GDM1 (cell line): Measurements from ENCODE around the gene SERPING1.

Experiments
- DNase-seq: peaks from one replicate; lab custom pipeline; 2025; lab: John Stamatoyannopoulos, UW

The SERPING1 gene

DNA sequence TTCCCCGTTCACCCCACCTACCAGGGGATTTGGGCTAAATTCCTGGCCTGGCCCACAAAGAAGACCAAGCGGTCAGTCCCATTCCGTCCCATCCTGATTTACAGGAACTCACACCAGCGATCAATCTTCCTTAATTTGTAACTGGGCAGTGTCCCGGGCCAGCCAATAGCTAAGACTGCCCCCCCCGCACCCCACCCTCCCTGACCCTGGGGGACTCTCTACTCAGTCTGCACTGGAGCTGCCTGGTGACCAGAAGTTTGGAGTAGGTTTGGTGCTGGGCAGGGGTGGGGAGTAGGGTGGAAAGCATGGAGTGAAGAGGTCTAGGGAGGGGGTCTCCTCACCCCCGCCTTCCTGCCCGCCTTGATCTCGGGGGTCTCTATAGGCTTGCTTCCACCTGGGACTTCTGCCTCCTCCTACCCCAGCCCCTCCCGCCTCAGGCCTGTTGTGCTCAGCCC, at the start of gene SERPING1:
Gene SERPING1 (plus strand): TSS at position 225 of the 455 bp plus-strand sequence. CDS start 586 bp downstream, outside the sequence.
- DNase-seq: no peak

DNA sequence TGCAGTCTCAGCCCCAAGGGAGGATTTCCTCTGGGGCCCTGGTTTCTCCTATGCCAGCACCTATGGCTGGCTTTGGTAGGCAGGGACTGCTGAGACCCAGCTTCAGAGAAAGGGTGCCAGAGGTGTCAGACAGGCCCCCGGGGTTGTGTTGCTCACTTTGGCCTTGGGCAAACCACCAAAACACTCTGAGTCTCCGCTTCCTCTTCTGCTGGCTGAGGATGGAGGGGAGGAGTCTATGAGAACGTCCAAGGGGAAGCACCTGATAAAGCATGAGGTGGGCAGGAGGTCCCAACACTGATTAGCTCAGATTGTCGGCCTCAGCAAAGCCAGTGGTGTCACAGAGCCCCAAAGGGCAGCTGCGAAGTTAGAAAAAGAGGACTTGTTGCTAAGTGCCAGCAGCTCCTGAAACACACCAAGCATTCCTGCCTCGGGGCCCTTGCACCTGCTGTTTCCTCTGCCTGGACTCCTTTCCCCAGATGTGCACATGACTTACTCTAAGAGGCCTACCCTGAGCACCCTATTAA, 49.6 kb upstream of the SERPING1 start:
- DNase-seq: no peak

DNA sequence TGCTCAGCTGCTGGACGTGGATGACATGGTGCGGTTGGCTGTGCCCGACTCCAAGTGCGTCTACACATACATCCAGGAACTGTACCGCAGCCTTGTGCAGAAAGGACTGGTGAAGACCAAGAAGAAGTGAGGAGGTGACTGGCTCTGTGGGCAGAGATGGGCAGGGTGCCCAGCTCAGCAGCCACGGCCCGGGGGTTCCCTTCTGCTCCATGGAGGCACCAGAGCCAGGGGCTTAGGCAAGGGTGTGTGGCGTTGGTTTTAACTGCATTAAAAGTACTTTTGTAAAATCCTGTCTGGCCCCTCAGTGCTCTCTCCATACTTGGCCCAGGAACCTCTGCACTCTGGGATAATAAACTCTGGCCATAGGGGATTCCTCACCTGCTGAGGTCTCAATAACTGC, 47.5 kb upstream of the SERPING1 start:
- DNase-seq: no peak

DNA sequence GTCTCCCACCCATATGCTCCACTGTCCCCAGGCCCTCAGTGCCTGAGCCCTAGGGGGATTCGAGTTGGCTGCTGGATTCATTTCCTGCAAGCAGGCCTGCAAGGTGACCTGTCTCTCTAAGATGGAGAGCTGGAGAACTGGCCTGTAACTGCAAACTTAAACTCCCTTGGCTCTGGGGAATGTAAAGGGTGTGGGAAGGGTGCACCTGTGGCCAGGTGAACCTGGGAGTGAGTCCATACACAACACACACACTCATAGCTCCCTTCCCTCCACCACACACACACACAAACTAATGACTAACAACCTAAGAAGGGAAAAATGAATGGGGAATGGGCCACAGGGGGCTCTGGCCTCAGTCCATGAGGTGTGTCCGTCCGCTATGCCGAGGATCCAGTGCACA, 45.5 kb upstream of the SERPING1 start:
- DNase-seq: no peak

DNA sequence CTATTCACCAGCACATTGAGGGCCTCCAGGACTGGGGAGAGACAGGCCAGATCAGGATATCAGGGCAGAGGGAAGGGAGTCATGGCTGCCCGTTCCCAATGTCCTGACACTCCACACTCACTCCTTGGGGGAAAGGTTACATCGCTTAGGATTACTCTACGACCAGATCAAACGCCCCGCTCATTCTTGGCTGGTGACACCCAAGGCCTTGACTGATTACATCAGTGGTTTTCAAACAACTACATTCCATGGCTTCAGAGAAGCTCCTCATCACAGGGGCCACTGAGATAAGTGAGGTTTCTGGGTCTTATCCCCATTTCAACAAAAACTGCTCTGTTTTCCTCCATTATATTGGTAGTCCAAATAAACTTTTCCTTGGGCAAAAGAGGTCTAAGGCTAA, 45.0 kb upstream of the SERPING1 start:
- no peak for DNase-seq

DNA sequence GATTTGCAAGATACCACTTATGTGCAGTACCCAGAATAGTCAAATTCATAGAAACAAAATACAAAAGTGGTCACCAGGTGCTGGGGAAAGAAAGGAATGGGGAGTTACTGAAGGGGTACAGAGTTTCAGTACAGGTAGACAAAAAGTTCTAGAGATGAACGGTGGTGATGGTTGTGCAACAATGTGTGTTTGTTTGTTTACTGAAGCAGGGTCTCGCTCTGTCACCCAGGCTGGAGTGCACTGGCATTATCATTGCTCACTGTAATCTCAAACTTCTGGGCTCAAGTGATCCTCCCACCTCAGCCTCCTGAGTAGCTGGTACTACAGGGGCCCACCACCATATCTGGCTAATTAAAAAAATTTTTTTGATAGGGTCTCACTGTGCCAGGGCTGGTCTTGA, 42.1 kb upstream of the SERPING1 start:
- DNase-seq: no peak

DNA sequence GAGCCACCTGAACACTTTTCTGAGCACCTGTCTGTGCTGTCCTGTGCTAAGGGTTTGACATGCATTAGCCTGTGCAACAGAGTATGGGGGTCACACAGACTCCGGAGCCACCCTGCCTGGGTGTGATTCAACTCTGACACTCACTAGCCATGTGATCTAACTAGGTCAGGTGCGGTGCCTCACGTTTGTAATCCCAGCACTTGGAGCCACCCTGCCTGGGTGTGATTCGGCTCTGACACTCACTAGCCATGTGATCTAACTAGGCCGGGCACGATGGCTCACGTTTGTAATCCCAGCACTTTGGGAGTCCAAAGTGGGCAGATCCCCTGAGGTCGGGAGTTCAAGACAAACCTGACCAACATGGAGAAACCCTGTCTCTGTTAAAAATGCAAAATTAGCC, 41.4 kb upstream of the SERPING1 start:
- DNase-seq: no peak

DNA sequence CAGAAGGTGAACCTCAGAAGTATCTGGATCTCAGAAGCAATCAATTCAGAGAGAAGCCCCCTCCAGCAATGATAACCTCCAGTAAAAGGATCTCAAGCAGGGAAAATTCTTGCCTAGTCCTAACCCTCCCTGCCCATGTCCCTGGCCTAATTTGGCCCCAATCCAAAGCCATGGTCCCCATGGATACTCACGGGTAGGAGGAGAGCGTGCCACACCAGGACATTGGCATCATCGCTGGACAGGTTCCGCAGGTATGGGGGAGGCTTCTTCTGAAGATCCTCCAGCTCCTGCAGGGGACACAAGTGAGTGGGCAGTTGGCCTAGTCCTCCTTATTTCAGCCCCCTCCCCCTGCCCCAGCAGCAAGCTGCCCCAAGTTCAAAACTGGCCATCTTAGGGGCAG, 37.3 kb upstream of the SERPING1 start:
- no peak for DNase-seq

DNA sequence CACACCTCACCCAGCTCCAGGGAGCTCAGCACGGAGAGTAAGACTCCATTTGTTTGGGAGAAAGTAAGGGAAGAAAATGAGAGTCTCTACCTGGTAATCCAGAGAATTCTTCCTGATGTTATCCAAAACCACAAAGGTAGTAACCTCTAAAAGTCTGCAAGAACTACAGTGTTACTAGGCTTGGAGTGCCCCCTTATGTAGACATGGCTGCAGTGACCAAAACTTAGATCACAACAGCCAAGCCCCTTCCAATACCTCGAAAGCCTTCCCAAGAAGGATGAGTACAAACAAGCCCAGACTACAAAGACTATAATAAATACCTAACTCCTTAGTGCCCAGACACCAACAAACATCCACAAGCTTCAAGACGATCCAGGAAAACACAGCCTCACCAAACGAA, 34.9 kb upstream of the SERPING1 start:
- no peak for DNase-seq

DNA sequence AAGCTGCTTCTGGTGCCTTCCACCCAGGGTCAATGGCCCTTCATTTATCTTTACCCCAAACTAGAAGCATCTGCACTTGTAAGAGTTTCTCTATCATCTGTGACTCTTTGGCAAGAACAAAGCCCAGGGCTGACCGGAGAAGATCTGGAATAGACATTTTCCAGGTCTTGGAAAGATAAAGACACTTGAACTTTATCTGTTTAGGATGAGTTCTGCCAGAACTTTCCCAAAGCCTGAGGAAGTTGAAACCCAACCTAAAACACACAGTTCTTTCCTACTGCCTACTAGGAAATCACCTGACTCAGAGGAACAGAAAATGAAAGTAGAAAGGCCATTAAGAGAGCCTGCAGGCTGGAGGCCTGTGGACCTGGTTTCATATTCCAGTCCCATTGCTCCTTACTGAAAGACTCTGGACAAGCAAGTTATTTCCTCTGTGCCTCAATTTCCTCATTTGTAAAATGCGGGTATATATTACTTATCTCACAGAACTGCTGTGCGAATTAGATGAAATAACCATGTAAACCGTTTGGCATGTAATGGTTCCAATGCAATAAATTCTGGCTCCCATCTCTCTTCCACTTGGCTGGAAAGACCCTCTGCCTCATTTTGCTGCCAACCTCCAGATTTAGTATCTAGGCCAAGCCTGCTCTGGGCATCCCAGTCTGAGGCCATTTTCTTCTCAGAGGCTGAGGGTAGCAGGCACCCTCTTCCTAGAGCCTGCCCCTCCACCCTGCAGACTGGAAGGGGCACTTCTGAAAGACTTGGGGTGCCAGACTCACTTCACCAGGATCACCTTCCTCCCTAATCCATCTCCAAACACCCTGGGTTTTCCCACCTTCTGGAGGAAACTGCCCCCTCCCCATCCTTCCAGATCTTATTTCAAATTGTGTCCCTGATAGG, 31.2 kb upstream of the SERPING1 start:
- peak; percentile 33 for DNase-seq

DNA sequence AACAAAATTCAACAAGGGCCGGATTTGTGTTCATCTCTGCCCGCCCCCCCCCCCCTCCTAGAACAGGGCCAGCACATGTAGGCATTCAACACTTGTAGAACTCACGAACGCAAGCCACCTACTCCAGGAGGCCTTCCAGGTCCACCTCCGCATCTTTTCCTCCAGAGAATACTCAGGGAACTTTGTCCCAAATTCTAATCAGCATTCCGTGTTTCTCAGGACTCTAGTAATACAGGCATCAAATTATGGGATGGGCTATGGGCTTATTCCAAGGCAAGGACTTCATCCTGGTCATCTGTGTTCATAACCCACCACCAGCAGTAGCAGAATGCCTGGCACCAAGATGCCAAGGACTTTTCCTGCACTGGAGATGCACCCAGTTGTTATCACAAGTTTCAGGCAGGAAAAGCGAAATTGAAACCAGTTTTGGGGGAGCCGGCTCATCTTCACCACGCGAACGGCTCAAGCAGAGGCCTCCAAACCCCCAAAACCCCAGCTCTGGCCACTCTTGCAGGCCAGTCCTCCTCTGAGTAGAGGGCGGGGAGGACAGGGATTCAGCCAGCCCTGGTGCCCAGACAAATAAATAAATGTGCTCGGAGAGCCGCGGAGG, 30.5 kb upstream of the SERPING1 start:
- no peak for DNase-seq

DNA sequence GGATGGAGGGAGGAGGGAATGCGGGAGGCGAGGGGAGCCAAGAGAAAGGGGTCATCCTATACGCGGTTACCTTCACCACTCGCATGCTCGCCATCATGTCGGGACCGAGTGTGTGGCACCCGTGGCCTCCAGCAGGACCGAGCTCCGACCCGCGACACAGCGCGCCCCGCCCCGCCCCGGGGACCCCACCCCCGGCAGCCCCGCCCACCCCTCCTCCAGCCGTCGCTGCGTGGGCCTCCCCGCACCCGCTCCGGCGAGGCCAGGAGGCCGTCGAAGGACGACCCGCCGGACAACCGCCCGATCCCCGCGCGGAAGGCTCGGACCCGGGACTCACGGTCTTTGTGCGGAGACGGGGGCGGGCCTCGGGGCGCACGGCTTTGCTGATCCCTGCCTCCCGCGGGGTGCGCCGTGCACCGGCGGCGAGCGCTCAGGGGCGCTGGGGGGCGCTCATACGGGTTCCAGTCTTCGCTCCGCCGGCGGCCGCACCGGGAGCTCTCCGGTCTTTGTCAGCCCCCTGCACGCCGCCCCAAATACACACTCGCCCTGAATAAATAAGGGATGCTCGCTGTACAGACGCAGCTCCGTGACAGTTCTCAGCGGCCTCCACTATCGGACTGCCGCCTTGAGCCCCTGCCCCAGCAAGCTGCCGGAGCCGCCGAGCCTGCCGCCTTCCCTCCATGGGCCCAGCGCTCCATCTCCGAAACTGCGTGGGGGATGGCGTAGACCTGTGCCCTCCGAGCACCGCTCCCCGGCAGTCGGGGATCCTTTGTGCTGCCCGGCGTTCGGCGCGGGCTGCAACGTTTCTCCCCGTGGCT, 29.8 kb upstream of the SERPING1 start, which contains the start of gene UBE2L6:
Gene UBE2L6 (minus strand): TSS at position 158 of the 815 bp plus-strand sequence. CDS start 61 bp downstream, at position 97.
- peak; percentile 50 for DNase-seq

DNA sequence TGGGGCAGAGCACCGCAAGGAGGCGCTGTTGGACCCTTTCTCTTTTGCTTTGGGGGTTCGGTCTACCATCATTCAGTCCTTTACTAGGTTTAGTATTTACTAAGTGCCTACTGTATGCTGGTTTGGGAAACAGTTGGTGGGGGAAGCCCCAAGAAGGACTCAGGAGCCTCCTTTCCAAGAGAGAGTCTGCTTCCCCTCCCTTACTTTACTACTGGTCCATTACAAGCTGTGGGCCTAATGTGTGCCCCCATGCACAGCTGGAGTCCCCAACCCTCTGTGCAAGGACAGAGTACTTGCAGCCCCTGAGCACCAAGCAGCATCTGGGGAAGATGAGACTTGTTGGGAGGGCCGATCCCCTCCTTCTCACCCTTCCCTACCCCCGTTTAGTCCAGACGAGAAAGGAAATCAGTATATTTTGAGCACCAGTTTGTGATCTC, 29.1 kb upstream of the SERPING1 start:
- DNase-seq: peak; percentile 71

DNA sequence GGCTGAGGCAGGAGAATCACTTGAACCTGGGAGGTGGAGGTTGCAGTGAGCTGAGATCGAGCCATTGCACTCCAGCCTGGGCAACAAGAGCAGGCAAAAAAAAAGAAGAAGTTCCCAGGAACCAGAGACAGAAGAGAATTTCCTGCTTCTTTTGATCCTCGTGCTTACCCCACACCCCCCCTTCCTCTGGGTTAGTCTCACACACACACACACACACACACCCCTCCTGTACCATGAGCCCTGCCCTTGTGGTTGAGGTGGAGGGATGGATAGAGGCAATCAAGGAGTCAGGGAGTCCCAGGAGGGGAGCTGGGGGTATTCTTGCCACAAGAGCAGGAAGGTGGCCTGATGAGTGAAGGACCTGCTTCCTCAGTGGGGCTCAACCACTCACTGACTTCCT, 25.9 kb upstream of the SERPING1 start:
- DNase-seq: peak; percentile 76

DNA sequence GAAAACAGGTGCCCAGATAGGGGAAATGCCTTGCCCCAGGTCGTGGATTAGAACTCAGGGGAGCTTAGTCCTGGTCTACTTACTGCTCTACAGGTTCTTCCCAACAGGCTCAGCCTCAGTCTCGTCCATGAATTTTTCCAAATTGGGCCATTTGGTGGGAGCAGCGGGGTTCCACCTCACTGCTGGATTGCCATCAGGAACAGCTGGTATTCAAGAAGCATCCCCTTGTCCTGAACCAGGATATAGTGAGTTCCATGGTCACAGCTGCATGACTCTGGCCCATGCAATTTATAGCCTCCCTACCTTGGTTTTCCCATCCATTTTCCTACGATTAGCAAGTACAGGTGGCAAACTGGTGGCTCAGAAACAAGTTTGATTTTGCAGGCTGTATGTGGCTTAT, 23.4 kb upstream of the SERPING1 start:
- no peak for DNase-seq

DNA sequence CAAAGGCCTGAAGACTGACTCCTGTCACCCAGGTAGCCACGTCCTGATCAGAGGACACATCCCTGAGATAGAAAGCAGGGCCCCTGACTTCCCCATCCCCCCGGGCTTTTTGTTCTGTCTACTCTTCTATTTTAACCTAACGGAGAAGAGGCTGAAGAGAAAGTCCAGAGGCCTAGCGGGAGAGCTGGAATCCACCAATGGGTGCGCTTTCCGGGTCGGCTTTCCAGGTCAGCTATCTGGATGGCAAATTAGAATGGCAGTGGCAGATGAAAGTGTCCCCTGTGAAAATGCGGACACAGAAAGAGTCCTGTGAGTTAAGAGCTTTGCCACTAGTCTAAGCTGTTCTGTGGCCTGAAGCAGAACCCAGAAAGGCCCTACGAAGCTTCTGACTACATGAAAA, 13.1 kb upstream of the SERPING1 start:
- no peak for DNase-seq

DNA sequence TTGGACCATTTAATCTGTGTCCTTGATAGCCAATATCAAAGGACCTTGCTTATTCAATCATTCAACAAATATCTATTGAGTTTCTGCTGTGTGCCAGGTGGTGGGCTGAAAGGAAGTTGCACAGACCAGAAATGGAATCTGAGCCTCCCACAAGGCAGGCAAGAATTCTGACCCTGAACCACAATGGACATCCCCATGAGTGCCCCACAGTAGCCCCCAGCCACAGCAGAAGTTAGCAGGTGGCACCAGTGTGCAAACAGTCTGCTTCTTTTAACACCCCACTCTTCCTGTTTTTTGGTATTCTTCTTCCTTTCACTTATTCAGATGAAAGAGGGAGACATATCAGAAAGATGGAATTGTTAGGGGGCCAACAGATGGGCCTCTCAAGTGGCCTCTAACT, 12.2 kb upstream of the SERPING1 start:
- DNase-seq: no peak

DNA sequence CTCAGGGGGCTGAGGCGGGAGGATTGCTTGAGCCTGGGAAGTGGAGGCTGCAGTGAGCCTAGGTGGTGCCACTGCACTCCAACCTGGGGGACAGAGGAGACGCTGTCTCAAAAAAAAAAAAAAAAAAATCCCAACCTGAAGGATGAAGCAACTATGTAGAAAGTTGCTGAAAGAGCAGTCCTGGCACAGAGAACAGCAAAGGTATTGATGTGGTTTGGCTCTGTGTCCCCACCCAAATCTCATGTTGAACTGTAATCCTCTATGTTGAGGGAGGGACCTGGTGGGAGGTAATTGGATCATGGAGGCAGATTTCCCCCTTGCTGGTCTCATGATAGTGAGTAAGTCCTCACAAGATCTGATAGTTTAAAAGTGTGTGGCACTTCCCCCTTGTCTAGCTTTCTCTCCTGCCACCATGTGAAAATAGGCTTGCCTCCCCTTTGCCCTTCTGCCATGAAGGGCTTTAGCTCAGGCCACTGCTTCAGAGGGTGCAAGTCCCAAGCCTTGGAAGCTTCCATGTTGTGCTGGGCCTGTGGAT, 10.7 kb upstream of the SERPING1 start:
- no peak for DNase-seq

DNA sequence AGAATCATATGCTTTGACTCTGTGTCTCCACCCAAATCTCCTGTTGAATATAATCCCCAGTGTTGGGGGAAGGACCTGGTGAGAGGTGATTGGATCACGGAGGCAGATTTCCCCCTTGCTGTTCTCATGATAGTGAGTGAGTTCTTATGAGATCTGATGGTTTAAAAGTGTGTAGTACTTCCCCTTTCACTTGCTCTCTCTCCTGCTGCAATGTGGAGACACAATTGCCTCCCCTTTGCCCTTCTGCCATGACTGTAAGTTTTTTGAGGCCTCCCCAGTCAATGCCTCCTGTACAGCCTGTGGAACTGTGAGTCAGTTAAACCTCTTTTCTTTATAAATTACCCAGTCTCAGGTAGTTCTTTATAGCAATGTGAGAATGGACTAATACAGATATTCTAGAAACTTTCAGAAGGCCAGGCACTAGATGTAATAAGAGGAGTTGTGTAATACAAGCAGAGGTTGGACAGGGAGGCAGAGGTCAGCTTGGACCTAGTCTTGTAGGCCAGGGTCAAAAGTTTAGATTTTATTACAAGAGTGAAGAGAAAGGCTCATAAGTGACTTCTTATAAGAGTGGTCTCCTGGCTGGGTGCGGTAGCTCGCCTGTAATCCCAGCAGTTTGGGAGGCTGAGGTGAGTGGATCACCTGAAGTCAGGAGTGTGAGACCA, 9.3 kb upstream of the SERPING1 start:
- peak; percentile 24 for DNase-seq

DNA sequence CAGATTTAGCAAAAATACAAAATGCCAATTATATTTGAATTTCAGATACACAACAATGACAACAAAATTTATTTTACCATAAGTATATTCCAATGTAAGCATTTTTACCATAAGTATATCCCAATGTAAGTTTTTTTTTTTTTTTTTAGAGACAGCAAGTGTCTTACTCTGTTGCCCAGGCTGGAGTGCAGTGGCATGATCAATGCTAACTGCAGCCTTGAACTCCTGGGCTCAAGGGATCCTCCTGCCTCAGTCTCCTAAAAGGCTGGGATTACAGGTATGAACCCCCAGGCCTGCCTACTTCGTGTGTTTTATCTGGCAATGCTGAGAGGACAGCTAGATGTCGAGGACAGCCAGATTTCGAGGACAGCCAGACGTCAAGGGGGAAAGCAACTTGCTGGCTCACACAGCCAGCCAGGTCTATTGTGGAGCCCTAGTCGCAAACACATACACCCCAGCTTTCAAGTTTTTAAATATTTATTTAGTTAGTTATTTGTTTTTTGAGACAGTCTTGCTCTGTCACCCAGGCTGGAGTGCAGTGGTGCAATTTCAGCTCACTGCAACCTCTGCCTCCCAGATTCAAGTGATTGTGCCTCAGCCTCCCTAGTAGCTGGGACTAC, 1.1 kb upstream of the SERPING1 start:
- no peak for DNase-seq
